HG02943 (cell line): ENCODE data around the gene RTN4IP1.

ENCODE experiments used
- ATAC-seq: cut with Tn5 transposase; IDR thresholded peaks from one replicate; pipeline ENCODE4 v1.9.1; 2021; ENCODE audit warnings: mild to moderate bottlenecking, low read depth, moderate library complexity; ENCODE audit not compliant: unreplicated experiment

RTN4IP1 gene

GRCh38 chr6:106629103-106629858 is at the start of gene RTN4IP1, which contains the start of gene QRSL1:
Gene RTN4IP1, minus strand, starts transcription at chr6:106629498. Its CDS starts 477 bp downstream, at chr6:106629021.
Gene QRSL1, plus strand, starts transcription at chr6:106629578. Its CDS starts 104 bp downstream, at chr6:106629682.
- ATAC-seq = peak; percentile 79

- ATAC-seq = no peak
Measured at GRCh38 chr6:106677282-106677681, 48.0 kb upstream of the RTN4IP1 start.

GRCh38 chr6:106674541-106675229 is 45.4 kb upstream of the RTN4IP1 start:
- no peak for ATAC-seq

GRCh38 chr6:106671651-106672050 is 42.4 kb upstream of the RTN4IP1 start:
- ATAC-seq = no peak

GRCh38 chr6:106670236-106670635 is 40.9 kb upstream of the RTN4IP1 start:
- ATAC-seq = no peak

- ATAC-seq = peak; percentile 41
Measured at GRCh38 chr6:106667022-106667402, 37.7 kb upstream of the RTN4IP1 start.

- peak; percentile 99 for ATAC-seq
Measured at GRCh38 chr6:106666282-106667021, 37.2 kb upstream of the RTN4IP1 start.

- ATAC-seq = no peak
Measured at GRCh38 chr6:106662458-106662857, 33.2 kb upstream of the RTN4IP1 start.

GRCh38 chr6:106659859-106660258 is 30.6 kb upstream of the RTN4IP1 start:
- no peak for ATAC-seq

- ATAC-seq = no peak
Measured at GRCh38 chr6:106658469-106658868, 29.2 kb upstream of the RTN4IP1 start.

- peak; percentile 65 for ATAC-seq
Measured at GRCh38 chr6:106648651-106649308, 19.5 kb upstream of the RTN4IP1 start.

- no peak for ATAC-seq
Measured at GRCh38 chr6:106643061-106643460, 13.8 kb upstream of the RTN4IP1 start.

- ATAC-seq = no peak
Measured at GRCh38 chr6:106642476-106642875, 13.2 kb upstream of the RTN4IP1 start.

GRCh38 chr6:106639812-106640211 is 10.5 kb upstream of the RTN4IP1 start:
- no peak for ATAC-seq

GRCh38 chr6:106637717-106638341 is 8.5 kb upstream of the RTN4IP1 start:
- peak; percentile 58 for ATAC-seq

GRCh38 chr6:106637051-106637716 is 7.9 kb upstream of the RTN4IP1 start:
- ATAC-seq = peak; percentile 17

- no peak for ATAC-seq
Measured at GRCh38 chr6:106634565-106634964, 5.3 kb upstream of the RTN4IP1 start.

GRCh38 chr6:106631346-106631745 is 2.0 kb upstream of the RTN4IP1 start:
- no peak for ATAC-seq

GRCh38 chr6:106630366-106630765 is 1.1 kb upstream of the RTN4IP1 start:
- ATAC-seq = no peak

- ATAC-seq = no peak
Measured at GRCh38 chr6:106629859-106630163, 513 bp upstream of the RTN4IP1 start.
